HG03103 (cell line): Measurements from ENCODE around the gene SMIM20.
"Not testable (repeated sequence)": the region's sequence is repeated elsewhere in the genome, so short reads cannot be mapped to it uniquely, and the experiment has no call there.

ENCODE experiments used
- ATAC-seq: cut with Tn5 transposase; IDR thresholded peaks from one replicate; pipeline ENCODE4 v1.9.1; 2021; ENCODE audit warnings: low read depth; ENCODE audit not compliant: unreplicated experiment

SMIM20 gene

GRCh38 chr4:25913851-25914669 is at the start of gene SMIM20:
Gene SMIM20, plus strand, starts transcription at chr4:25914220. Its CDS starts 94 bp downstream, at chr4:25914314.
- ATAC-seq: peak; percentile 86

DNA sequence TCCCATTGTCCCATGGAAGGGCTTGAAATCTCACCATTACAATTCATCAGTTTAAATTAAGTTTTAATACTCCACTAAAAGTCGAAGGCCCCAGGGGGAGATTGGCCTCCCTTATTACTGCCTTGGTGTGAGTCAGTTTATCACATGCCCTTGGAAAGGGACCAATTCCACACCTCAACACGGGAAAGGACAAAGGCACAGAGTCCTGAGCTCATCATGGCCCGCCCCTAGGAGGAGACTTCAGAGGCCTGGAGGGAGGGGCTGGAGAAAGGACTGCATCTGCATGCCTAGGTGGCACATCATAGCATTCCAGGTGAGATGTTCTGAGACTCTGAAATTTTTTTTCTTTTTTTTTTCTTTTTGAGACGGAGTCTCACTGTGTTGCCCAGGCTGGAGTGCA is 48.4 kb upstream of the SMIM20 start:
- no peak for ATAC-seq

DNA sequence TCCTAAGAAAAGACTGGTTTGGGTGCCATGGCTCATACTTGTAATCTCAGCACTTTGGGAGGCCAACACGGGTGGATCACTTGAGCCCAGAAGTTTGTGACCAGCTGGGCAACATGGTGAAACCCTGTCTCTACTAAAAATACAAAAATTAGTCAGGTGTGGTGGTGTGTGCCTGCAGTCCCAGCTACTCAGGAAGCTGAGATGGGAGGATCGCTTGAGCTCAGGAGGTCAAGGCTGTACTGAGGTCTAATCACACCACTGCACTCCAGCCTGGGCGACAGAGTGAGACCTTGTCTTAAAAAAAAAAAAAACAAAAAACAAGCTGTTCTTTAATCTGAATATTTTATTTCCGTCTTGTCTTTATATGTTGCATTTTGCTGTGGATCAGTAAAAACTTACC is 47.6 kb upstream of the SMIM20 start:
- ATAC-seq: not testable (repeated sequence)

- no peak for ATAC-seq
These were observed 46.2 kb upstream of the SMIM20 start for GRCh38 chr4:25867781-25868294.

DNA sequence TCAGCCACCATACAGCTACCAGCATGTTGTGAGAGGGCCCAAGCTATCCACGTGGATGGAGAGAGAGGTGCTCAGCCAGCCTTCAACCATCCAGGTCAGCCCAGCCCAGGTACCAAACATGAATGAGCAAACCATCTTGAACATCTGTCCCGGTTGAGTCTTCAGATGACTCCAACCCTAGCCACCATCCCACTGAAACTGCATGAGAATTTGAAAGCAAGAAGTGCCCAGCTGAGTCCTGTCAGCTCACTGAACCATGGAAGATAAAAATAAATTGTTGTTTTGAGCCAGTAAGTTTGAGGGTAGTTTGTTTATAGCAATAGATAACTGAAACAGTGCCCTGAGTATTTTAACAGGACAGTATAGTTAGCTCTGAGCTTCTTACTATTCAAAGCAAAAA is 43.9 kb upstream of the SMIM20 start:
- ATAC-seq: no peak

DNA sequence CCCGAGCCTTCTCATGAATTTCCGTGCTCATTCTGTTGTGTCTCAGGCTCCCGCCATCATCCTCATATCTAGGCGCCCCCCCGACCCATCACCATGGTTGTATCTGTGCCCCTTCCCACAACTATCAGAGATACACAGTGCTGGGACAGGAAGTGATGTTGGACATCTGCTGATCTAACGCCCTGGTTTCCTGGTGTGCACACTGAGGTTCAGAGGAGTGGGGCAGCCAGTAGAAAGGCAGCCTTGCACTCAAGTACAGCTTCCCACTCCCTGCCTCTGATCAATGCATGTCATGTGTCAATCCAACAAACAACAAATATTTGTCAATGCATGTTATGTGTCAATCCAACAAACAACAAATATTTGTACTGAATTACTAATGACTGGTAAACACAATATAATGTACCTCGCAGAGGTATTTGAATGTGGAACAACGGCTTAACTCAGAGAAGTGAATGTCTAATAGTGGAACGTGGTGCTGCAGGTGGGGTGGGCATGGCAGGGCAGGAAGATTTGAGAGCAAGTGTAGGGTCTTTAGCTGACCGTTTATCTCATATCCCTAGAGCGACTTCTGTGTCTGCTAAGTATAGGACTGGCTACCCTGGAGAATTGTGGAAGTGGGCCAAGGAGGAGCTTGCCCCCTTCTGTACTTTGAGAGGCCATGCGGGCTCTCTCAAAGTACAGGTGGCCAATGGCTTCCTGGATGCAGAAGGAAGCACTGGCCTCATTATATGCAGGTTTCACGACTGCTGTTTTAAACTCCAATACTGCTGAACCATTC is 41.0 kb upstream of the SMIM20 start:
- ATAC-seq: no peak

GRCh38 chr4:25873632-25874129 is 40.3 kb upstream of the SMIM20 start:
- no peak for ATAC-seq

GRCh38 chr4:25874655-25875054 is 39.4 kb upstream of the SMIM20 start:
- peak; percentile 35 for ATAC-seq

GRCh38 chr4:25875281-25875745 is 38.7 kb upstream of the SMIM20 start:
- ATAC-seq: peak; percentile 37

GRCh38 chr4:25878676-25879075 is 35.3 kb upstream of the SMIM20 start:
- no peak for ATAC-seq

DNA sequence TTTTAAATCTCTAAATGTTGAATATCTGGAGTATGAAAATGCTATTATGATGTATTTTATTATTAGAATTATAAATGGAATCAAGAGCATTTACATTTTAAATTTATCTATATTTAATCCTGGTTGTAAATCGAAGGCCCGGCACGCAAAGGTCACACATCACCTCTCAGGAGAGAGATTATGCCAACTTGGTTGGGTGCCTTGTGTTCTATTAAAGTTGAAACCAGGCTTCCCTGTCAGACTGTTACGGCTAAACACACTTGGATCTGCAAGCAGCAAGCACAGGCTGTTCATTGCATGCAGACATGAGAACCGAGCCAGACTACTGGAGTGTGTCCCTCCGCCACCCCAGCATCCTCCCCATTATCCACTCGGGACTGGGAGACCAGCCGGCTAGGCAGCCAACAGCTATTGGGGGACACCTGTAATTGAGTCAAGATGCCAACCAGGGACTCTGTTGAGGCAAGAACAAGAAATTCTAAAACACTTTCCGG is 34.9 kb upstream of the SMIM20 start:
- no peak for ATAC-seq

DNA sequence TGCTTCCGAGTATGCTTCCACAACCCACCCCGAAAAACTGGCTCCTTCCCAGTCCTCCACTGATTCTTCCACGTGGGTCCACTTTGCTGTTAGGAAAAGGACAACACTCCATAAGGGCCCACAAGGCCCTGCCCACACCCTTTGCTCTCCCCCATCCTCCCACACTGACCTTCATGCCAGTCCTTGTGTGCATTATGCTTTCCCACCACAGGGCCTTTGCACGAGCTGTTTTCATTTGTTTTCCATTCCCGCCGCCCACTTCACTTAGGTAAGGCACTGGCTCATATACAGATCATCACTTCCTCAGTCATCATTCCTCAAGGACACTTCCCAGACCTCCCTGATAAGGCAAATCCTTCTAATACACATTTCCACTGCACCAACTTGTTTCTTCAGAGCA is 34.4 kb upstream of the SMIM20 start:
- no peak for ATAC-seq

- peak; percentile 61 for ATAC-seq
These were observed 33.9 kb upstream of the SMIM20 start for GRCh38 chr4:25879991-25880651.

- ATAC-seq: no peak
These were observed 32.8 kb upstream of the SMIM20 start for GRCh38 chr4:25881193-25881592.

DNA sequence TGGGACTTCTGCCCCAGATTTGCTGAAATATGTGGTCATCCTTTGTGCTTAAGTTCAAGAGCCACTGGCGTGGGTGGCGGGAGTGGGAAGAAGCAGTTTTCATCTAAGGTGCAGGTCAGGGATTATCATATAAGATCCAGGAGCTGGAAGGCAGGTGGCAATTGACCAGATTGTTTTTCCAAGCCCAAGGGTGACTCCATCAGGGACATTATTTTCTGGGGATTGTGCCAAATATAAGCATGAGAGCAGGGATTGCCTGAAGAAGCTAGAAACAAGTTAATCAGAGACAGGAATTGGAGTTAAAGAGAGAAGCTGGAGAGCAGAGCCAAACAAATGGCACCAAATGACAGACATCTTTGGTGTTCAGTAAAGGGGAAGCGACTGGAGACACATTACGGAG is 31.8 kb upstream of the SMIM20 start:
- ATAC-seq: no peak

- no peak for ATAC-seq
These were observed 30.5 kb upstream of the SMIM20 start for GRCh38 chr4:25883565-25883964.

- peak; percentile 48 for ATAC-seq
These were observed 29.8 kb upstream of the SMIM20 start for GRCh38 chr4:25884031-25884782.

GRCh38 chr4:25888781-25889180 is 25.2 kb upstream of the SMIM20 start:
- no peak for ATAC-seq

DNA sequence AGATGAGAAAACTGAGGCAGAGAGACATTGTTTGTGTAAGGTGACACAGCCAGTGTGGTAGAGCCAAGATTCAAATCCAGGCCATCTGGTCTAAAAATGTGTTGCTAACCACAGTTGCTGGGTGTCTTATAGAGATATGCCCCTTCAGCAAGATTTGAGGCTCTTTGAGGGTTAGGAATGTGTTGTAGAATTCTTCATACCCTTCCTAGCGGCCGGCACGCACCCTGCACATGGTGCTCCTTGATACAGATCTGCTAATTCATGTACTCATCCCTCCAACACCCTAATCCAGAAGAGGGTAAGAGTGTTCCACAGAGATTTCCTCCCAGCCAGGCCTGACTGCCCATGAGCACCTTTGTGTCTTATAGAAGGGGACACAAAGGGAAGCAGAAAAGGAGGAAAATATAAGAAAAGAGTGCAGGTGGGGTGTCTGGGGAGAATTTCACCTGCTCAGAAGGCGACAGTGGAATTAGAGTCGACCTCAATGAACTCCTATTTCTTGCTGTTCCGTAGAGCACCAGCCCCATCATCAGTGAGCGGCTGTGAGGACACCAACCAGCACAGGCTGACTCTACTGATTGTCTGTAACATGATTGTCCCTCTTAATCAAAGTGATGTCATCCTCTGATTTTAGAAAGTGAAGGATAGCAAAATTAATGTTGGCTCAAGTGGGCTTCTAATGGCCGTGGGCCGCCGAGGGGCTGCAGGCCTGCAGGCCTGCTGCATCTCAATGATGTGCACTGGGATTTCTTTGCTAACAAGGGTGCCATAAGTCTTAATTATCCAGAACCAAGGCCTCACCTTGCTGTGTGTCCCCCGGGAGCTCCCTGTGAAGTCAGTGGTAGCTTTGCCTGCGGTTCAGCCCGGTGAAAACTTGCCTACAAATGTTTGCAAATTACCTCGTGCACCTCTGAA is 24.2 kb upstream of the SMIM20 start:
- ATAC-seq: no peak
